Keratinocyte (primary cell): ENCODE measurements around the gene SOCS1.

Experiments used
- CTCF ChIP-seq, 3 experiments: IDR thresholded peaks in 1 of 3; conservative IDR thresholded peaks in 1 of 3; optimal IDR thresholded peaks in 1 of 3; 2 replicates in 2 of 3; 3 replicates in 1 of 3; pipeline versions ENCODE3 to v1.5.1; 2011; ENCODE audit warnings: low read length in 3 of 3, mild to moderate bottlenecking in 3 of 3, moderate library complexity in 2 of 3, control low read depth in 1 of 3, inconsistent platforms in 1 of 3; ENCODE audit not compliant: insufficient read depth in 2 of 3; ENCODE audit errors: extremely low read depth in 1 of 3
- EZH2 ChIP-seq: IDR thresholded peaks from one replicate; pipeline ENCODE4 v1.6.1; 2012; ENCODE audit warnings: inconsistent platforms, mild to moderate bottlenecking, low read length, moderate library complexity

GRCh38 chr16:11300560-11300892 is 44.5 kb upstream of the SOCS1 start:
- TF ChIP-seq EZH2 (no peak), CTCF (optimal IDR thresholded peaks at IDR 0.05 in 1 of 3, IDR thresholded peaks at IDR 0.05 in 1 of 3, conservative IDR thresholded peaks at IDR 0.05 in 1 of 3; ENCODE audit: extremely low read depth in 1 of 3, insufficient read depth in 2 of 3, low read length in 3 of 3) (no peak)
